ENCODE data around the gene FAM20C.

The FAM20C gene

GRCh38 chr7:256981-257646 lies 64.7 kb downstream of the FAM20C start:
- TF ChIP-seq GATA2 (IDR thresholded peaks at IDR 0.05; ENCODE audit: low read depth, low read length), result no peak
- TF ChIP-seq GATA3 (IDR thresholded peaks at IDR 0.05; ENCODE audit: low read depth, low read length), result no peak

- no peak for TF ChIP-seq GATA2 (IDR thresholded peaks at IDR 0.05; ENCODE audit: low read depth, low read length)
- no peak for TF ChIP-seq GATA3 (IDR thresholded peaks at IDR 0.05; ENCODE audit: low read depth, low read length)
These were observed 65.2 kb downstream of the FAM20C start for GRCh38 chr7:257647-257992.

GRCh38 chr7:258476-259190 lies 66.3 kb downstream of the FAM20C start:
- TF ChIP-seq GATA2 (IDR thresholded peaks at IDR 0.05; ENCODE audit: low read depth, low read length) (no peak), GATA3 (IDR thresholded peaks at IDR 0.05; ENCODE audit: low read depth, low read length) (no peak)

- TF ChIP-seq GATA2 (IDR thresholded peaks at IDR 0.05; ENCODE audit: low read depth, low read length) (no peak), GATA3 (IDR thresholded peaks at IDR 0.05; ENCODE audit: low read depth, low read length) (no peak)
These were observed 66.8 kb downstream of the FAM20C start for GRCh38 chr7:259191-259505.

- TF ChIP-seq GATA3 (IDR thresholded peaks at IDR 0.05; ENCODE audit: low read depth, low read length), result no peak
- TF ChIP-seq GATA2 (IDR thresholded peaks at IDR 0.05; ENCODE audit: low read depth, low read length), result no peak
These were observed 67.5 kb downstream of the FAM20C start for GRCh38 chr7:259751-260405.

GRCh38 chr7:260441-261281 lies 68.3 kb downstream of the FAM20C start:
- TF ChIP-seq GATA2 (IDR thresholded peaks at IDR 0.05; ENCODE audit: low read depth, low read length) (no peak), GATA3 (IDR thresholded peaks at IDR 0.05; ENCODE audit: low read depth, low read length) (no peak)

GRCh38 chr7:261341-262250 lies 69.2 kb downstream of the FAM20C start:
- TF ChIP-seq GATA2 (IDR thresholded peaks at IDR 0.05; ENCODE audit: low read depth, low read length) (no peak), GATA3 (IDR thresholded peaks at IDR 0.05; ENCODE audit: low read depth, low read length) (no peak)

GRCh38 chr7:262251-262572 lies 69.8 kb downstream of the FAM20C start:
- TF ChIP-seq GATA3 (IDR thresholded peaks at IDR 0.05; ENCODE audit: low read depth, low read length) (no peak), GATA2 (IDR thresholded peaks at IDR 0.05; ENCODE audit: low read depth, low read length) (no peak)

GRCh38 chr7:264541-265191 lies 72.3 kb downstream of the FAM20C start:
- no peak for TF ChIP-seq GATA3 (IDR thresholded peaks at IDR 0.05; ENCODE audit: low read depth, low read length)
- TF ChIP-seq GATA2 (IDR thresholded peaks at IDR 0.05; ENCODE audit: low read depth, low read length), result no peak

- no peak for TF ChIP-seq GATA3 (IDR thresholded peaks at IDR 0.05; ENCODE audit: low read depth, low read length)
- no peak for TF ChIP-seq GATA2 (IDR thresholded peaks at IDR 0.05; ENCODE audit: low read depth, low read length)
These were observed 73.0 kb downstream of the FAM20C start for GRCh38 chr7:265192-265997.

GRCh38 chr7:265998-266850 lies 73.9 kb downstream of the FAM20C start:
- TF ChIP-seq GATA2 (IDR thresholded peaks at IDR 0.05; ENCODE audit: low read depth, low read length) (no peak), GATA3 (IDR thresholded peaks at IDR 0.05; ENCODE audit: low read depth, low read length) (no peak)
